Body of pancreas (tissue), 4 donors: ENCODE measurements around the gene IFNA17. TPM values are rescaled to one million over a fixed set of nuclear protein-coding genes. Genes with fewer than 3 reads are reported as not detected.

Experiments used
- ATAC-seq: fragments of 150-250 bp; one replicate; pipeline ENCODE4 v1.9.1; 2016
- DNase-seq, 4 donors: peaks; one replicate each; pipeline ENCODE4 v3.0.0-alpha.2; 2019
- H3K27ac ChIP-seq, 4 donors: fragments of 200-600 bp; sonication (generic); 1 replicate in 3 of 4; 2 replicates in 1 of 4; pipeline versions ENCODE4 v1.5.1 to v1.6.1; 2016 to 2019; ENCODE audit warnings: mild to moderate bottlenecking in 1 of 4, mixed read lengths in 1 of 4, moderate library complexity in 1 of 4
- H3K27me3 ChIP-seq, 2 donors: fragments of 200-600 bp; sonication (generic); one replicate each; pipeline ENCODE4 v1.6.0; 2016; ENCODE audit warnings: mild to moderate bottlenecking in 1 of 2
- H3K36me3 ChIP-seq, 2 donors: fragments of 200-600 bp; sonication (generic); replicated peaks in 1 of 2; 2 replicates each; pipeline ENCODE4 v1.5.1; 2016; ENCODE audit warnings: low read depth in 2 of 2; ENCODE audit not compliant: insufficient read depth in 1 of 2
- H3K4me1 ChIP-seq: fragments of 200-600 bp; sonication (generic); one replicate; pipeline ENCODE4 v1.6.0; 2016
- H3K4me3 ChIP-seq, 2 donors: fragments of 200-600 bp; sonication (generic); 1 replicate in 1 of 2; 2 replicates in 1 of 2; pipeline ENCODE4 v1.5.1; 2016 to 2019
- H3K9me3 ChIP-seq, 3 donors: fragments of 200-600 bp; sonication (generic); 1 replicate in 2 of 3; 2 replicates in 1 of 3; pipeline ENCODE4 v1.5.1; 2016
- CTCF ChIP-seq, 7 experiments: fragments of 450-650 bp in 4 of 7; fragments of 200-600 bp in 3 of 7; sonication (generic) in 3 of 7; IDR thresholded peaks; one replicate each; pipeline ENCODE4 v1.5.1; 2016 to 2019; ENCODE audit warnings: antibody characterized with exemption in 7 of 7
- POLR2A ChIP-seq, 3 donors: fragments of 450-650 bp; IDR thresholded peaks; one replicate each; pipeline ENCODE4 v1.6.1; 2016; ENCODE audit warnings: antibody characterized with exemption in 3 of 3, mild to moderate bottlenecking in 2 of 3
- WGBS, 2 donors: methylation state at CpG; one replicate each; pipeline ENCODE4 v1.1.5; 2017; 5-methylcytosine and 5-hydroxymethylcytosine counted together
- intact Hi-C: fragments of 100-400 bp; cut with DNase I; formaldehyde crosslinking; loops from one replicate; pipeline ENCODE4 v1.15.1; 2023
- total RNA-seq, 2 donors: library from RNA; depleted of rRNA; stranded (reverse); fragments of >200 nt; gene quantifications; one replicate each; pipeline ENCODE4 v1.1.0, GENCODE V29; 2016

Gene IFNA17
- not detected for total RNA-seq

- Histone ChIP-seq H3K4me3 (no peak within 1 kb of the TSS), H3K4me1 (no peaks in the 10 kb centered on the region), H3K9me3 (no peaks in the 10 kb centered on the region), H3K27ac (no peak within 1 kb of the TSS), H3K27me3 (no peaks in the 10 kb centered on the region), H3K36me3 (no peaks in the 10 kb centered on the region)
- no peak for DNase-seq
- no peak for ATAC-seq
- 59 to 63% methylated on average over 2 of the region's 2 CpGs for whole genome bisulfite sequencing, 2 donors
- TF ChIP-seq CTCF (IDR thresholded peaks at IDR 0.05) (no peak), POLR2A (IDR thresholded peaks at IDR 0.05) (no peak)
- intact Hi-C loops = no loop called here
Measured at GRCh38 chr9:21228122-21228521, at the start of gene IFNA17. Gene IFNA17, minus strand, starts transcription at chr9:21228222. Its CDS starts 49 bp downstream, at chr9:21228173.

GRCh38 chr9:21268347-21268657 is 40.3 kb upstream of the IFNA17 start:
- intact Hi-C loops = no loop called here
- H3K27me3 ChIP-seq = peaks cover 0 to 4% of the 10 kb centered on the region in 2 donors
- H3K36me3 ChIP-seq = no peaks in the 10 kb centered on the region
- ATAC-seq (no peak), DNase-seq (no peak)
- 33 to 41% methylated on average over 2 of the region's 2 CpGs for WGBS, 2 donors
- no peaks in the 10 kb centered on the region for H3K4me1 ChIP-seq
- no peaks in the 10 kb centered on the region for H3K9me3 ChIP-seq
- H3K4me3 ChIP-seq = no peak overlapping the region
- TF ChIP-seq POLR2A (IDR thresholded peaks at IDR 0.05) (no peak), CTCF (IDR thresholded peaks at IDR 0.05) (no peak)
- no peak overlapping the region for H3K27ac ChIP-seq

- H3K27ac ChIP-seq = no peak overlapping the region
- no peaks in the 10 kb centered on the region for H3K4me1 ChIP-seq
- H3K27me3 ChIP-seq = peaks cover 0 to 4% of the 10 kb centered on the region in 2 donors
- DNase-seq (no peak), ATAC-seq (no peak)
- TF ChIP-seq POLR2A (IDR thresholded peaks at IDR 0.05) (no peak), CTCF (IDR thresholded peaks at IDR 0.05) (no peak)
- 14 to 26% methylated on average over 4 of the region's 4 CpGs for WGBS, 2 donors
- intact Hi-C loops = no loop called here
- no peak overlapping the region for H3K4me3 ChIP-seq
- H3K36me3 ChIP-seq = no peaks in the 10 kb centered on the region
- no peaks in the 10 kb centered on the region for H3K9me3 ChIP-seq
Measured at GRCh38 chr9:21267485-21268346, 39.7 kb upstream of the IFNA17 start.

GRCh38 chr9:21266733-21267484 is 38.9 kb upstream of the IFNA17 start:
- 18% methylated on average over 3 of the region's 3 CpGs for WGBS, 2 donors
- H3K27ac ChIP-seq = no peak overlapping the region

GRCh38 chr9:21265421-21266189 is 37.6 kb upstream of the IFNA17 start:
- H3K9me3 ChIP-seq = no peaks in the 10 kb centered on the region
- H3K36me3 ChIP-seq = no peaks in the 10 kb centered on the region
- no peak for ATAC-seq
- H3K4me1 ChIP-seq = no peaks in the 10 kb centered on the region
- H3K27ac ChIP-seq = no peak overlapping the region
- no peak for DNase-seq
- H3K4me3 ChIP-seq = no peak overlapping the region
- intact Hi-C loops = no loop called here
- no peaks in the 10 kb centered on the region for H3K27me3 ChIP-seq
- 20 to 29% methylated on average over 1 of the region's 1 CpG for WGBS, 2 donors
- no peak for TF ChIP-seq POLR2A (IDR thresholded peaks at IDR 0.05)
- TF ChIP-seq CTCF (IDR thresholded peaks at IDR 0.05) = no peak

More at GRCh38 chr9:21266733-21267484, 38.9 kb upstream of the IFNA17 start:
- H3K9me3 ChIP-seq = no peaks in the 10 kb centered on the region
- no peak overlapping the region for H3K4me3 ChIP-seq
- intact Hi-C loops = no loop called here
- no peak for TF ChIP-seq POLR2A (IDR thresholded peaks at IDR 0.05)
- no peaks in the 10 kb centered on the region for H3K4me1 ChIP-seq
- DNase-seq (peak in 1 of 4 donors; percentile 7), ATAC-seq (no peak)
- peaks cover 0 to 4% of the 10 kb centered on the region in 2 donors for H3K27me3 ChIP-seq
- no peaks in the 10 kb centered on the region for H3K36me3 ChIP-seq
